MV-4-11 (cell line): ENCODE data around the gene SLC2A4.

Experiments
- DNase-seq: peaks from one replicate; lab custom pipeline; 2025; lab: John Stamatoyannopoulos, UW

SLC2A4 gene

DNA sequence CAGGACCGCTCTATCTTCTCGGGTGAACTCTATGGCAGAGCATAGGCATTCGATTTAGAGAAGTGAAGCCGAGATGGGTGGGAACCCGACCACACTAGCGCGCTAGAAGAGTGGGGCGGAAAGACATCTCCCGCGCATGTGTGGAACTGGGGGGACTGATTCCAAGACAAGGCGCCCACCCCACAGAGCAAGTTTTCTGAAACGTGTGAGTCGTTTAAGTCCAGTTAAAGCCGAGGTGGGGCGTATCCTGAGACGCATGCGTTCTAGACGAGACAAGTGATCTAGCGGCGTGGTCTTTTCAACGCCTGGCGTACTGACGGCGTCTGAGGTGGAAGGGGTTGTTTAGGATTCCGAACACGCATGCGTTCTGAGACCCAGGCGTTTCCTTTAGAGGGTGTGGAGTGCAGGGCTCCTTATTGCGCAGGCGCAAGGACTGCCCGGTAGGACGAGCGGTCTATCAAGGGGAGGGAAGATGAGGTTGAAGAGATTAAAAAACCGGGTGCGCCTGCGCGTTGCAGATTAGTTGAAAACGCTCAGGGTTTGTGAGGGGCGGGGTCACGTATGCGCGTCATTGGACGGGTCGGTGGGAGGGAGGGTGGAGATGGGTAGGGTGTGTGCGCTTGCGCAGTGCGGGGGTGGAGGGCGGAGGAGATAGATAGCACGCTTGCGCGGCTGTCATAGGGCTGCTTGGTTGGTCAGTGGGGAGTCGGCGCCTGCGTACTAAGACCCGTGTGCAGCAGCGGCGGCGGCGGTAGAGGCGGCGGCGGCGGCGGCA lies 25.6 kb downstream of the SLC2A4 start, which contains the start of gene EIF5A:
TSS of gene EIF5A (plus strand) at position 718 of the 775 bp plus-strand sequence. CDS start 2,008 bp downstream, outside the sequence.
- peak; percentile 100 for DNase-seq

GRCh38 chr17:7307686-7308624 lies 26.4 kb downstream of the SLC2A4 start:
- DNase-seq = no peak

- DNase-seq = peak; percentile 72
Measured at GRCh38 chr17:7308625-7309433, 27.3 kb downstream of the SLC2A4 start.

DNA sequence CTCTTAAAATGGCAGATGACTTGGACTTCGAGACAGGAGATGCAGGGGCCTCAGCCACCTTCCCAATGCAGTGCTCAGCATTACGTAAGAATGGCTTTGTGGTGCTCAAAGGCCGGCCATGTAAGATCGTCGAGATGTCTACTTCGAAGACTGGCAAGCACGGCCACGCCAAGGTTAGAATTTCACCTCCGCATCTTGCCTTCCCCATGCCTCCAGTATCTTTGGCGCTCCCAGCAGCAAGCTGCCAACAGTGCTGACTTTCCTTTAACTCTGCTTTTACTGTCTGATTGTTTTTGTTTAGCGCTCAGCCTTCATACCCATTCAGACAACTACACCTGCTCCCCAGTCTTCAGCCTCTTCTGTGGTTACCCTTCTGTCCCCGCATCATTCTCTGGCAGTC lies 28.1 kb downstream of the SLC2A4 start:
- no peak for DNase-seq

DNA sequence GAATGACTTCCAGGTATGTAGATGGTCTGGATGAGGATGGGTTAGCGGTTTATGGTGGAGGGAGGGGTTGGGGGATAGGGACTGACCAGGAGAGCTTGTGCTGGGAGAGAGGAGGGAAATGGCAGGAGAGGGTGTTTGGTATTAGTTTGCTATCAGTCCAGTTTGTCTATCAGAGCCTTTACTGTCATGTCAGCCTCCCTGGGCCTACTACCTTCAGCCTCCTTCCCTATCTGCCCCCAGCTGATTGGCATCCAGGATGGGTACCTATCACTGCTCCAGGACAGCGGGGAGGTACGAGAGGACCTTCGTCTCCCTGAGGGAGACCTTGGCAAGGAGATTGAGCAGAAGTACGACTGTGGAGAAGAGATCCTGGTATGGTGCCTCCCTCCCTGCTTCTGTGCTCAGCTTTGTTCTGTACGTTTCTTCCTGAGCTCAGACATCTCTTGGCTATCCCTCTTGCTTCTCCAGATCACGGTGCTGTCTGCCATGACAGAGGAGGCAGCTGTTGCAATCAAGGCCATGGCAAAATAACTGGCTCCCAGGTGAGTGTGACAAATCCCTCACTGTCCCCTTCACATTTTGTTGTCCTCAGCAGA lies 29.7 kb downstream of the SLC2A4 start:
- no peak for DNase-seq

DNA sequence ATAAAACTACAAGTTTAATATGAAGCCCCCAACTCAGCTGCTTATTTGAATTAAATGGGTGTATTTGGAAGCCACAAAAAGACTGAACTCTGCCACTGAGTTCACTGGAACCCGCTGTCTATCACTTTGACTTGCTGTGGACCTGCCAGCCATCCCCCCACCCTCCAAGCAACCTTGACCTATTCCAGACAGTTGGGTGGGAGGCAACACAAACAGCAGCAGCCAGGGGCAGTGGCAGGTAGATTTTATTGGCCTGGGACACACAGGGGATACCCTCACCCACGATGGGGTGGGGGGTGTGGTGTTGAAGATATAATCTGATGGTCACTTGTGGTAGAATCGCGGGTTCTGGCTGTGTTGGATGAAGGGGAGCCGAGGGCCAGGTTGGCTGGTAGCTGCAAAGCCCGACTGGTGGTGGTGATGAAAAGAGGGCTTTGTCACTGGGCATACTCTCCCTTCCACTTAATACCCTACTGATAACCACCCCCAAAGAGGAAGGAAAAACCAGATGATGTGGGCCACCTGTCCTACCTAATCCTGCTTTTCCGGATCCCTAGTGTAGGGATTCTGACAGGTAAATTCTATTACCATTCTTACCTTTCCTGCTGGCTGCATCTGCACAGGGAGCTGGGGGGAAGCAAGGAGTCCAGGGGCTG lies 31.0 kb downstream of the SLC2A4 start:
- DNase-seq = no peak

DNA sequence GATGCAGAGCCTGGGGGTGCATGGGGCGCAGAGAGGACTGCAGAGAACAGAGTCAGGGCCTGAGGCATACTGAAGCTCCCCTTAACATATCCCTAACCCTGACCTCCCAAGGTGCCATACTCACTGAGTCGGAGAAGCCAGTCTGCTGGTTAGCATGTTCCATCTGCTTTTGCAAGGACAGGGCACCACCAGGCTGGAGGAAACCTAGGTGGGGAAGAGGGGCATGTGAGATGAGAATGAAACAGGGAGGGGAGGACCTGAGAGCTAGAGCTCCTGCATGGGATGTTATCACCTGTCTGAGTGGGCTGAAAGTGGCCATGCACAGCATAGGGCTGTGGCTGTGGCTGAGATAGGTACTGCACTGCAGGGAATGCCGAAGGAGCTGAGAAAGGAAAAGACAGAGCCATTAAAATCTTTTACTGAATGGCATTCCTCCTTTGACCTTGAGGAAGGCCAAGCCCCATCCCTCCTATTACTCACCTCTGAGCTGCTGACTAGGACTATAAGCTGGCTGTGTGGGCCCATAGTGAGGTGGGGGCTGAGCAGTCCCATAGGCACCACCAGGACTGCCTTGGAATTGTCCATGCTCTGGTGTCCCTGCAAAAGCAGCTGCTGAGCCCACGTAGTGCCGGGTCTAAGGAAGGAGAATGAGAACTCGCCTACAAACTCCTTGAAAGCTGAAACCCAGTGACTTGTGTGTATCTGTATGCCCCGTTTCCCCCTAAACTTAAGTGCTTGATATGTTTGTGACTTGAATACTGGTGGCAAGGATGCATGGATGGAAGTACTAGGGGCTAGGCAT lies 31.8 kb downstream of the SLC2A4 start:
- DNase-seq = peak; percentile 22

- DNase-seq = no peak
Measured at GRCh38 chr17:7313890-7314718, 32.6 kb downstream of the SLC2A4 start.

- peak; percentile 78 for DNase-seq
Measured at GRCh38 chr17:7314719-7315569, 33.4 kb downstream of the SLC2A4 start, which contains the start of gene GPS2. Gene GPS2 (minus strand): TSS chr17:7315360. CDS start chr17:7315052, 308 bp downstream.

DNA sequence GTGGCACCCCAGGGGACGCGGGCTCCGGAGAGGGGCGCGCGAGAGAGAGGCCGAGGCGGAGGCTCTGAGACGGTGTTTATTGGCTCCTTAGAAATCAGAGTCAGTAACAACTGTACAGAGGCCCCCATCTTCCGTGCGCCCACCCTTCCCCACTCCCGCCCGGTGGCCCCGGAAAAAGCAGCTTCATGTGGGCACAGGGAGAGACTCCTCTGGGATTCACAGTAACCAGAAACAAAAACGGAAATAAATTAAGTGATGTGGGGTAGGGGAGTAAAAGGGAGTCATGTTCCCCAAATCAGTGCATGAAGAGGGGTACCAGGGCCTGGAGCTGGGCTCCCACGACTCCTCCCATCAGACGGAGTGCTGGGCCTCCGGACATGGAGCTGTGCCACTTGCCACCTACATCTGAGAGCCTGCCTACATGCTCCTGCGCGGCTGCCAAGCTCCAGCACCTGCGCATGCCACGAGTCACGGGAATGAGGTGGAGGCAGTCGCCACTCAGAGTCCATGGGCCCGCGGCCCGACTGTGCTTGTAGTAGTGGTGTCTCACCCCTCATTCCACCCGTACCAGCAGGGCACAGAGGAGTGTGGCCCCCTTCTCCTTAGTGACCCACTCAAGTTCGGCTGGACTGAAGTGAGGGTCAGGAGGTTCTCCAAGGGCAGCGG lies 34.2 kb downstream of the SLC2A4 start:
- DNase-seq = no peak

- DNase-seq = no peak
Measured at GRCh38 chr17:7317161-7317803, 35.8 kb downstream of the SLC2A4 start.

DNA sequence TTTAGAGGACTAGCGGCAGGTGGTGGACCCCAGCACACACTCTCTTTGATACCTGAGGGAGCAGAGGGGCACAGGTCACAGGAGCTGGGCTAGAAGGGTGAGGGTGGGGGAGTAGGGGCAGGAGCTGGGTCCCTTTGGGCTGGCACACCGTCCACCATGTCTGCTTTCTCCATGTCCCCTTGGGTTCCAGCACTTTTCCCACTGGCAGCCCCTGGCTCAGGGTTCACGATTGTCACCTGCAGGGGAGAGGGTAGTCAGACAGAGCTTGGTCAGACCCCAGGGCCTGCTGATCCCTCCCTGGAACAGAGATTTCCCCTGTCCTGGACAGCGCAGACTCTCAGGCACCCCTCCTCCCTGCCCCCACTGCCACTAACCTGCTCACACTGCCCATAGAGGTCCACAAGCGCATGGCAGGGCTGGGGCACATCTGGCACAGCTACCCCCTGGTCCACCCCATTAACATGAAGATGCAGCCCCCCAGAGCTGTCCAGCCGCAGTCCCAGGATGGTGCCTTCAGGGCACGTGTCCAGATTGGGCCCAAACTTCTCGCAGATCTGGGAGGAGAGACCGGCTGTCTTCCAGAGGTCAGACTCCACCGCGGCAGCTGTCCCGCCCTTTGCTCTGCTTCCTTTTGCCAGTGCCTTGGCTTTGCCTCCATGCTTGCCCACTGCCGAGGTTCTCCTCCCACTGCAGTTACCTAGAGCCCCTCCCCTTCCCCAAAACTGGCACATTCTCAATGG lies 36.8 kb downstream of the SLC2A4 start:
- DNase-seq = no peak

- DNase-seq = no peak
Measured at GRCh38 chr17:7321466-7321865, 39.9 kb downstream of the SLC2A4 start.

DNA sequence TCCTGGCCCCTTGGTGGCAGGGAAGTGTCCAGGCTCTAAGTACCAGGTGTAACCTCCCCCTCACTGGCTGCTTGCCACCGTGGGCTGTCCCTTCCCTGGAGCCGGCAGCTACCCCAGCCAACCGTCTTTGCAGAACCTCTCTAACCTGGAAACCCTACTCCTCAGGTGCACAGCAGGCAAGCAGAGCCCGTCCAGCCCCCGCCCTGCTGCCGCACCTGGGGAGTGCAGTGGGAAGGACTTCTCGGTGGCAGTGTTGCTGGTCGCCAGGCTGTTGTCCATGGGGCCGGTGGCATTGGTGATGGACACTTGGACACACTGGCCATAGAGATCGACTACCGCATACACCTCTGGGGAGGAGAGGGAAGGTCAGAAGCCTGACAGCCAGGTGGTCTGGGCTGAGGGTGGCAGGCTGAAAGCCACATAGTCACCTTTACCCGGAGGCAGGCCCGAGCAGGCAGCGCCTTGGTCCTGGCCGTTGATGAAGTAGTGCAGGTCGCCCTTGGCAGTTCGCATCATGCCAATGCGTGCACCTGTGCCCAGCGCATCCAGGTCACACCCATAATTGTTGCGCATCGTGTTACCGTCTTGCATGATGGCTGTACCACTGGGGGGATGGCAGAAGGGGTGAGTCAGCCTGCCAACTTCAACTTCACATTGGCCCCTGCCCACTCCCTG lies 41.1 kb downstream of the SLC2A4 start:
- DNase-seq = no peak

- DNase-seq = no peak
Measured at GRCh38 chr17:7323731-7324437, 42.4 kb downstream of the SLC2A4 start.
